ENCODE results near the gene DSC1. TPM values are rescaled to one million over a fixed set of nuclear protein-coding genes. Genes with fewer than 3 reads are reported as not detected.

The DSC1 gene
- total RNA-seq, 1 experiment from 2014 or later = not detected

GRCh38 chr18:31099450-31100230 lies 63.0 kb downstream of the DSC1 start:
- Histone ChIP-seq H3K4me3 (replicated peaks in 1 of 2; ENCODE audit: low read depth in 1 of 2, low read length in 2 of 2) (peak overlapping the region in 1 of 2 experiments; percentile 82; a peak in 2 of 4 replicates), H2AFZ (ENCODE audit: low read depth, low read length, poor library complexity, severe bottlenecking) (no peak overlapping the region), H3K4me1 (ENCODE audit: control insufficient read depth in 1 of 2, insufficient read depth in 2 of 2, low read length in 2 of 2) (peaks cover 31 to 64% of the 10 kb centered on the region in 2 experiments), H3K4me2 (ENCODE audit: low read length) (peak overlapping the region; percentile 98), H3K9me3 (ENCODE audit: control insufficient read depth in 1 of 2, insufficient read depth in 1 of 2, low read depth in 1 of 2, low read length in 2 of 2) (no peaks in the 10 kb centered on the region), H3K9me2 (ENCODE audit: insufficient read depth) (no peaks in the 10 kb centered on the region), H3K79me2 (ENCODE audit: insufficient read depth, low read length) (peaks cover 44% of the 10 kb centered on the region), H3K36me3 (ENCODE audit: control insufficient read depth in 1 of 2, insufficient read depth in 2 of 2, low read length in 2 of 2) (no peaks in the 10 kb centered on the region), H4K20me1 (ENCODE audit: insufficient read depth) (no peaks in the 10 kb centered on the region), H3K27ac (ENCODE audit: low read depth, low read length) (peak overlapping the region; percentile 45), H3K27me3 (ENCODE audit: insufficient read depth, low read length) (no peaks in the 10 kb centered on the region), H3K9ac (ENCODE audit: low read length) (peak overlapping the region; percentile 23)
- CTCF ChIA-PET = no interaction called here
- POLR2A ChIA-PET = no interaction called here
- BruUV-seq (replicated peaks) = no TSS peak
- intact Hi-C loops (cut with micrococcal nuclease) = loop anchor here (5.0 to 10.0 kb wide), 4 partner anchors 108 to 413 kb away; no protein-coding TSS in a partner anchor
- peak; percentile 38 for ATAC-seq
- RAD21 ChIA-PET (ENCODE audit: low non-redundant PET in 1 of 2, low total read pairs in 2 of 2, uncharacterized antibody in 2 of 2, unreplicated experiment in 2 of 2) = no interaction called here
- no peak for DNase-seq (ENCODE audit: low read depth, low spot score)
- no peak for TF ChIP-seq ZFX (IDR thresholded peaks at IDR 0.05)
- no peak; the same call in 1 of the 2 replicates for TF ChIP-seq RAD21 (IDR thresholded peaks at IDR 0.05; ENCODE audit: low read depth)
- no peak for TF ChIP-seq SIN3A (IDR thresholded peaks at IDR 0.05; ENCODE audit: low read depth)
- no peak for TF ChIP-seq ATF3 (IDR thresholded peaks at IDR 0.05)
- TF ChIP-seq EZH2 (IDR thresholded peaks at IDR 0.05) = no peak
- TF ChIP-seq MAX (IDR thresholded peaks at IDR 0.05) = no peak
- TF ChIP-seq JUND (IDR thresholded peaks at IDR 0.05) = peak; percentile 59; the same call in 1 of the 2 replicates
- TF ChIP-seq CTCF (IDR thresholded peaks at IDR 0.05 in 2 of 3, conservative IDR thresholded peaks at IDR 0.05 in 1 of 3; ENCODE audit: borderline replicate concordance in 1 of 3, insufficient read depth in 1 of 3, low read depth in 2 of 3, low read length in 2 of 3) = no peak
- TF ChIP-seq FOSL1 (IDR thresholded peaks at IDR 0.05; ENCODE audit: low read depth) = peak; percentile 52; the same call in 1 of the 2 replicates
- TF ChIP-seq SP1 (IDR thresholded peaks at IDR 0.05; ENCODE audit: low read depth) = peak; percentile 42; the same call in 1 of the 2 replicates
- no peak for TF ChIP-seq ZNF274 (IDR thresholded peaks at IDR 0.05; ENCODE audit: low read depth, low read length)
- TF ChIP-seq YY1 (IDR thresholded peaks at IDR 0.05; ENCODE audit: extremely low read depth, insufficient replicate concordance, low read depth, low read length) = no peak
- TF ChIP-seq ELF1 (IDR thresholded peaks at IDR 0.05; ENCODE audit: borderline replicate concordance, low read depth) = no peak
- TF ChIP-seq EZH2phosphoT487 (IDR thresholded peaks at IDR 0.05; ENCODE audit: borderline replicate concordance) = no peak
- no peak for TF ChIP-seq TCF7L2 (IDR thresholded peaks at IDR 0.05; ENCODE audit: borderline replicate concordance, extremely low read depth, insufficient read depth, insufficient read length)
- TF ChIP-seq POLR2AphosphoS5 (IDR thresholded peaks at IDR 0.05; ENCODE audit: low read depth, low read length) = 0 out of 2 replicates have a peak, but pooled peaks have one; percentile 16
- TF ChIP-seq REST (IDR thresholded peaks at IDR 0.05; ENCODE audit: low read depth) = no peak
- TF ChIP-seq ZBTB33 (IDR thresholded peaks at IDR 0.05; ENCODE audit: extremely low read depth, insufficient replicate concordance, low read length) = no peak

Data from HCT116 (cell line).